ENCODE data around the gene CINP. TPM values are rescaled to one million over a fixed set of nuclear protein-coding genes. Genes with fewer than 3 reads are reported as not detected.

Gene CINP
- total and polyA plus RNA-seq, 4 donors, result 25.1 to 34.6 (median 30.2) TPM

DNA sequence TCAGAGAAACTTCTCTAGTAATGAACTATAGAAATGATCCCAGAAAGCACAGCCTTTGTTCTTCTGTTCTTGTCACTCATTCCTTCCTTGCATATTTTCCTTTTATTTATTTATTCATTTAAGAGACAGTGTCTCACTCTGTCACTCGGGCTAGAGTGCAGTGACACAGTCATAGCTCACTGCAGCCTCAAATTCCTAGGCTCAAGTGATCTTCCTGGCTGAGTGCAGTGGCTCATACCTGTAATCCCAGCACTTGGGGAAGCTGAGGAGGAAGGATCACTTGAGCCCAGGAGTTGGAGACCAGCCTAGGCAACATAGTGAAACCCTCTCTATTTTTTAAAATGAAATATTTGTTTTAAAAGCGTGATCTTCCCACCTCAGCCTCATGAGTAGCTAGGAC lies 11.6 kb upstream of the CINP start:
- 94% methylated on average over 2 of the region's 2 CpGs for WGBS
- Histone ChIP-seq H3K9ac (ENCODE audit: low read depth in 1 of 2, low read length in 2 of 2) (no peak overlapping the region), H3K27ac (ENCODE audit: low read depth in 1 of 2, low read length in 2 of 2) (no peak overlapping the region), H3K4me1 (ENCODE audit: control insufficient read depth in 4 of 4, insufficient read depth in 4 of 4, low read length in 3 of 4) (peaks cover 0 to 9% (median 0%) of the 10 kb centered on the region in 4 donors), H3K4me3 (ENCODE audit: low read depth in 1 of 3, low read length in 3 of 3) (no peak overlapping the region), H3K36me3 (ENCODE audit: control insufficient read depth in 4 of 4, insufficient read depth in 3 of 4, low read depth in 1 of 4, low read length in 3 of 4) (peaks cover 0 to 12% (median 3%) of the 10 kb centered on the region in 4 donors), H3K9me3 (ENCODE audit: control insufficient read depth in 4 of 4, low read length in 3 of 4) (no peaks in the 10 kb centered on the region), H3K27me3 (ENCODE audit: control insufficient read depth in 4 of 4, insufficient read depth in 4 of 4, low read length in 3 of 4) (no peaks in the 10 kb centered on the region)
- no peak for DNase-seq (ENCODE audit: low spot score)
- TF ChIP-seq, protein P1, sequence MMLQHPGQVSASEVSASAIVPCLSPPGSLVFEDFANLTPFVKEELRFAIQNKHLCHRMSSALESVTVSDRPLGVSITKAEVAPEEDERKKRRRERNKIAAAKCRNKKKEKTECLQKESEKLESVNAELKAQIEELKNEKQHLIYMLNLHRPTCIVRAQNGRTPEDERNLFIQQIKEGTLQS (IDR thresholded peaks at IDR 0.05), result no peak
- no peak for TF ChIP-seq SP1 (IDR thresholded peaks at IDR 0.05)
- TF ChIP-seq GABPA (IDR thresholded peaks at IDR 0.05 in 1 of 2, conservative IDR thresholded peaks at IDR 0.05 in 1 of 2), result no peak

GRCh38 chr14:102373110-102373509 lies 10.4 kb upstream of the CINP start:
- H3K36me3 ChIP-seq (ENCODE audit: control insufficient read depth in 4 of 4, insufficient read depth in 3 of 4, low read depth in 1 of 4, low read length in 3 of 4), result peaks cover 0 to 5% (median 1%) of the 10 kb centered on the region in 4 donors
- TF ChIP-seq, protein P2, sequence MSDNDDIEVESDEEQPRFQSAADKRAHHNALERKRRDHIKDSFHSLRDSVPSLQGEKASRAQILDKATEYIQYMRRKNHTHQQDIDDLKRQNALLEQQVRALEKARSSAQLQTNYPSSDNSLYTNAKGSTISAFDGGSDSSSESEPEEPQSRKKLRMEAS (IDR thresholded peaks at IDR 0.05), result no peak
- TF ChIP-seq EGR1 (IDR thresholded peaks at IDR 0.05; ENCODE audit: low read depth in 2 of 2) (no peak), YY1 (IDR thresholded peaks at IDR 0.05) (no peak), NR2F2 (IDR thresholded peaks at IDR 0.05) (no peak), REST (IDR thresholded peaks at IDR 0.05) (no peak), JUND (IDR thresholded peaks at IDR 0.05) (no peak), SP1 (IDR thresholded peaks at IDR 0.05) (no peak), TAF1 (conservative IDR thresholded peaks at IDR 0.05) (no peak), RXRA (IDR thresholded peaks at IDR 0.05) (no peak), HNF4A (conservative IDR thresholded peaks at IDR 0.05) (no peak), GABPA (IDR thresholded peaks at IDR 0.05 in 1 of 2, conservative IDR thresholded peaks at IDR 0.05 in 1 of 2) (no peak), FOXA1 (IDR thresholded peaks at IDR 0.05) (no peak), RAD21 (IDR thresholded peaks at IDR 0.05) (no peak), HNF4G (IDR thresholded peaks at IDR 0.05) (no peak), FOXA2 (IDR thresholded peaks at IDR 0.05) (no peak)
- TF ChIP-seq, protein P1 (IDR thresholded peaks at IDR 0.05), result no peak
- TF ChIP-seq, protein P3, sequence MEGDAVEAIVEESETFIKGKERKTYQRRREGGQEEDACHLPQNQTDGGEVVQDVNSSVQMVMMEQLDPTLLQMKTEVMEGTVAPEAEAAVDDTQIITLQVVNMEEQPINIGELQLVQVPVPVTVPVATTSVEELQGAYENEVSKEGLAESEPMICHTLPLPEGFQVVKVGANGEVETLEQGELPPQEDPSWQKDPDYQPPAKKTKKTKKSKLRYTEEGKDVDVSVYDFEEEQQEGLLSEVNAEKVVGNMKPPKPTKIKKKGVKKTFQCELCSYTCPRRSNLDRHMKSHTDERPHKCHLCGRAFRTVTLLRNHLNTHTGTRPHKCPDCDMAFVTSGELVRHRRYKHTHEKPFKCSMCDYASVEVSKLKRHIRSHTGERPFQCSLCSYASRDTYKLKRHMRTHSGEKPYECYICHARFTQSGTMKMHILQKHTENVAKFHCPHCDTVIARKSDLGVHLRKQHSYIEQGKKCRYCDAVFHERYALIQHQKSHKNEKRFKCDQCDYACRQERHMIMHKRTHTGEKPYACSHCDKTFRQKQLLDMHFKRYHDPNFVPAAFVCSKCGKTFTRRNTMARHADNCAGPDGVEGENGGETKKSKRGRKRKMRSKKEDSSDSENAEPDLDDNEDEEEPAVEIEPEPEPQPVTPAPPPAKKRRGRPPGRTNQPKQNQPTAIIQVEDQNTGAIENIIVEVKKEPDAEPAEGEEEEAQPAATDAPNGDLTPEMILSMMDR (IDR thresholded peaks at IDR 0.05; ENCODE audit: low read depth, low read length, missing input control), result no peak
- TF ChIP-seq, protein P4, sequence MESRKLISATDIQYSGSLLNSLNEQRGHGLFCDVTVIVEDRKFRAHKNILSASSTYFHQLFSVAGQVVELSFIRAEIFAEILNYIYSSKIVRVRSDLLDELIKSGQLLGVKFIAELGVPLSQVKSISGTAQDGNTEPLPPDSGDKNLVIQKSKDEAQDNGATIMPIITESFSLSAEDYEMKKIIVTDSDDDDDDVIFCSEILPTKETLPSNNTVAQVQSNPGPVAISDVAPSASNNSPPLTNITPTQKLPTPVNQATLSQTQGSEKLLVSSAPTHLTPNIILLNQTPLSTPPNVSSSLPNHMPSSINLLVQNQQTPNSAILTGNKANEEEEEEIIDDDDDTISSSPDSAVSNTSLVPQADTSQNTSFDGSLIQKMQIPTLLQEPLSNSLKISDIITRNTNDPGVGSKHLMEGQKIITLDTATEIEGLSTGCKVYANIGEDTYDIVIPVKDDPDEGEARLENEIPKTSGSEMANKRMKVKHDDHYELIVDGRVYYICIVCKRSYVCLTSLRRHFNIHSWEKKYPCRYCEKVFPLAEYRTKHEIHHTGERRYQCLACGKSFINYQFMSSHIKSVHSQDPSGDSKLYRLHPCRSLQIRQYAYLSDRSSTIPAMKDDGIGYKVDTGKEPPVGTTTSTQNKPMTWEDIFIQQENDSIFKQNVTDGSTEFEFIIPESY (IDR thresholded peaks at IDR 0.05), result no peak
- H3K9ac ChIP-seq (ENCODE audit: low read depth in 1 of 2, low read length in 2 of 2), result no peak overlapping the region
- no peaks in the 10 kb centered on the region for H3K9me3 ChIP-seq (ENCODE audit: control insufficient read depth in 4 of 4, low read length in 3 of 4)
- DNase-seq (ENCODE audit: low spot score), result no peak
- H3K4me3 ChIP-seq (ENCODE audit: low read depth in 1 of 3, low read length in 3 of 3), result no peak overlapping the region
- peaks cover 0 to 9% (median 0%) of the 10 kb centered on the region in 4 donors for H3K4me1 ChIP-seq (ENCODE audit: control insufficient read depth in 4 of 4, insufficient read depth in 4 of 4, low read length in 3 of 4)
- no peak overlapping the region for H3K27ac ChIP-seq (ENCODE audit: low read depth in 1 of 2, low read length in 2 of 2)
- H3K27me3 ChIP-seq (ENCODE audit: control insufficient read depth in 4 of 4, insufficient read depth in 4 of 4, low read length in 3 of 4), result no peaks in the 10 kb centered on the region
- WGBS, result 93% methylated on average over 3 of the region's 3 CpGs

Data from liver (tissue), 9 donors.